Vagina (tissue), 2 donors: ENCODE results near the gene PKD1L1. TPM values are rescaled to one million over a fixed set of nuclear protein-coding genes. Genes with fewer than 3 reads are reported as not detected.
"Not testable (repeated sequence)": the region's sequence is repeated elsewhere in the genome, so short reads cannot be mapped to it uniquely, and the experiment has no call there.

Source experiments
- DNase-seq, 2 donors: peaks; one replicate each; pipeline ENCODE4 v3.0.0-alpha.2; 2017; ENCODE audit errors: extremely low spot score in 2 of 2
- H3K27ac ChIP-seq: fragments of 200-600 bp; sonication (generic); one replicate; pipeline ENCODE4 v1.5.1; 2019
- H3K27me3 ChIP-seq: fragments of 200-600 bp; sonication (generic); one replicate; pipeline ENCODE4 v1.5.1; 2019
- H3K36me3 ChIP-seq, 2 donors: fragments of 200-600 bp; sonication (generic); one replicate each; pipeline ENCODE4 v1.5.1; 2017 to 2019
- H3K4me1 ChIP-seq: fragments of 200-600 bp; sonication (generic); one replicate; pipeline ENCODE4 v1.5.1; 2019
- H3K4me3 ChIP-seq, 2 donors: fragments of 200-600 bp; sonication (generic); 1 replicate in 1 of 2; 2 replicates in 1 of 2; pipeline ENCODE4 v1.5.1; 2016 to 2019
- H3K9me3 ChIP-seq: fragments of 200-600 bp; sonication (generic); one replicate; pipeline ENCODE4 v1.5.1; 2019
- POLR2A ChIP-seq, 2 donors: fragments of 450-650 bp; IDR thresholded peaks; one replicate each; pipeline ENCODE4 v1.6.1; 2017; ENCODE audit warnings: antibody characterized with exemption in 2 of 2, mild to moderate bottlenecking in 2 of 2, moderate library complexity in 2 of 2
- POLR2AphosphoS5 ChIP-seq, 2 donors: sonication (generic); formaldehyde crosslinking; IDR thresholded peaks; one replicate each; pipeline ENCODE4 v1.9.0; 2017; ENCODE audit warnings: antibody characterized with exemption in 2 of 2, mild to moderate bottlenecking in 2 of 2, low read depth in 1 of 2; ENCODE audit not compliant: insufficient read depth in 1 of 2
- intact Hi-C: fragments of 100-400 bp; cut with DNase I; formaldehyde crosslinking; loops from one replicate; pipeline ENCODE4 v1.15.1; 2023
- total RNA-seq: library from RNA; depleted of rRNA; stranded (reverse); fragments of >200 nt; gene quantifications from one replicate; pipeline ENCODE4 v1.2.3, GENCODE V29; 2016
- TF ChIP-seq, protein P1 (sequence below), 3 experiments: fragments of 450-650 bp in 2 of 3; fragments of 200-600 bp in 1 of 3; sonication (generic) in 1 of 3; IDR thresholded peaks; one replicate each; pipeline ENCODE4 v1.5.1; 2017 to 2019; ENCODE audit warnings: antibody characterized with exemption in 3 of 3, mild to moderate bottlenecking in 2 of 3, moderate library complexity in 2 of 3

The PKD1L1 gene
- total RNA-seq, 1 donor from 2014 or later = 0.49 TPM

DNA sequence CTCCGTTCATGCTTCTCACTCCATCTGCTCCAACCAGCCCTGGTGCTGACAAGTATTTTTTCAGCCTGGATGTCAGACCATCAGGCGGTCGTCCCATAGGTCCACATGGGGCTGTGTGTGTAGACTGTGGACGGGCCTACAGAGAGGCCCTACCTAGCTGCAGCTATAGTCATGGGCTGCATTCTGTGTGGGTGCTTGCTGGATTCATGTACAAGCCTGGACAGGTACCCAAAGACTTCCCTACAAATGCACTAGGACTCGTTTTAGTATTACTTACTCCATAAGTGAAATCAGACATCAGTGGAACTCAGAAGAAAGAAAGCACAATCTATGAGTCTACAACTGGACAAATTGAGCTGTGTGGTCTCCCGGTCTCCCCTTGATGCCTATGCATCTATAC, 146.8 kb downstream of the PKD1L1 start:
- peaks cover 5% of the 10 kb centered on the region for H3K4me1 ChIP-seq
- intact Hi-C loops = no loop called here
- H3K4me3 ChIP-seq = no peak overlapping the region
- H3K27me3 ChIP-seq = no peaks in the 10 kb centered on the region
- no peak for TF ChIP-seq POLR2AphosphoS5 (IDR thresholded peaks at IDR 0.05; ENCODE audit: insufficient read depth in 1 of 2, low read depth in 1 of 2)
- no peak for TF ChIP-seq POLR2A (IDR thresholded peaks at IDR 0.05)
- TF ChIP-seq, protein P1, sequence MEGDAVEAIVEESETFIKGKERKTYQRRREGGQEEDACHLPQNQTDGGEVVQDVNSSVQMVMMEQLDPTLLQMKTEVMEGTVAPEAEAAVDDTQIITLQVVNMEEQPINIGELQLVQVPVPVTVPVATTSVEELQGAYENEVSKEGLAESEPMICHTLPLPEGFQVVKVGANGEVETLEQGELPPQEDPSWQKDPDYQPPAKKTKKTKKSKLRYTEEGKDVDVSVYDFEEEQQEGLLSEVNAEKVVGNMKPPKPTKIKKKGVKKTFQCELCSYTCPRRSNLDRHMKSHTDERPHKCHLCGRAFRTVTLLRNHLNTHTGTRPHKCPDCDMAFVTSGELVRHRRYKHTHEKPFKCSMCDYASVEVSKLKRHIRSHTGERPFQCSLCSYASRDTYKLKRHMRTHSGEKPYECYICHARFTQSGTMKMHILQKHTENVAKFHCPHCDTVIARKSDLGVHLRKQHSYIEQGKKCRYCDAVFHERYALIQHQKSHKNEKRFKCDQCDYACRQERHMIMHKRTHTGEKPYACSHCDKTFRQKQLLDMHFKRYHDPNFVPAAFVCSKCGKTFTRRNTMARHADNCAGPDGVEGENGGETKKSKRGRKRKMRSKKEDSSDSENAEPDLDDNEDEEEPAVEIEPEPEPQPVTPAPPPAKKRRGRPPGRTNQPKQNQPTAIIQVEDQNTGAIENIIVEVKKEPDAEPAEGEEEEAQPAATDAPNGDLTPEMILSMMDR (IDR thresholded peaks at IDR 0.05) = no peak
- H3K27ac ChIP-seq = no peak overlapping the region
- H3K36me3 ChIP-seq = no peaks in the 10 kb centered on the region
- DNase-seq = no peak
- H3K9me3 ChIP-seq = no peaks in the 10 kb centered on the region

DNA sequence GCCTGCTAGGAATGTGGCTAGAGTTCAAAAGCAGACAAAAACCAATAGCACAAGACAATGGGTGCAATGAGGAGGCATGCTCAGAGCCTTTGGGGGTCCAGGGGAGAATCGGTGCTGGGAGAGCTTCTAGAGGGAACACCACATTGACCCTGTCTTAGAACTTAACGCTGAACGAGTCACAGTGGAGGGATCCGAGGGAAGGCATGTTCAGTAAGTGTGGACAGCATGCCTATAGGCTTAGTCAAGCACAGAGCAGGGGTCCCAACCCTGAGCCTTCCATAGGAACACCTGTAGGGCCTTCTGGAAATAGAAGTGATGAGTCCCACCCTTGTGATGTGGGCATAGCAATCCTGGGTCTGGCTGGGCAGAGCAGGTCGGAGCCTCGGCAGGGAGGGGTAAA, 148.7 kb downstream of the PKD1L1 start:
- Histone ChIP-seq H3K27me3 (no peaks in the 10 kb centered on the region), H3K36me3 (no peaks in the 10 kb centered on the region), H3K4me1 (no peaks in the 10 kb centered on the region), H3K27ac (no peak overlapping the region), H3K9me3 (no peaks in the 10 kb centered on the region), H3K4me3 (no peak overlapping the region)
- TF ChIP-seq, protein P1 (IDR thresholded peaks at IDR 0.05) = no peak
- TF ChIP-seq POLR2A (IDR thresholded peaks at IDR 0.05) = no peak
- TF ChIP-seq POLR2AphosphoS5 (IDR thresholded peaks at IDR 0.05; ENCODE audit: insufficient read depth in 1 of 2, low read depth in 1 of 2) = no peak
- DNase-seq = no peak
- intact Hi-C loops = no loop called here

DNA sequence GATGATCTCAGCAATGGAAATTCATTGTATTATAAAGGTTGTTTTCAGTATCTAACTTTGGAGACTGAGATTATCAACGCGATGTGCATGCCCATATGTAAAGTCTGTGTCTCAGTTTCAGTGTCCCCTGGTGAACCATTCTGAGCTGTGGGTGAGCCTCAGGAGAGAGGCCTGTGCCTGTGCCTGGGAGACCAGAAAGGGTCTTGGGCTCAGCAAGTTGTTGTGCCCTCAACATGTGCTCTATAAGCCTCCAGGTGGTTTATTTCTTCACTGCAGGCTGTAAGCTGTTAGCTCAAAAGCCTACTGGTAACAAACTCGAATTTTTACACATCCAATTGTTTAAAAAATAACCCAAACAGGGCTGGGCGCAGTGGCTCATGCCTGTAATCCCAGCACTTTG, 151.9 kb downstream of the PKD1L1 start:
- no peaks in the 10 kb centered on the region for H3K4me1 ChIP-seq
- H3K27ac ChIP-seq = no peak overlapping the region
- no peaks in the 10 kb centered on the region for H3K27me3 ChIP-seq
- intact Hi-C loops = no loop called here
- DNase-seq = no peak
- H3K4me3 ChIP-seq = no peak overlapping the region
- no peaks in the 10 kb centered on the region for H3K36me3 ChIP-seq
- H3K9me3 ChIP-seq = no peaks in the 10 kb centered on the region
- TF ChIP-seq POLR2A (IDR thresholded peaks at IDR 0.05) (no peak), POLR2AphosphoS5 (IDR thresholded peaks at IDR 0.05; ENCODE audit: insufficient read depth in 1 of 2, low read depth in 1 of 2) (no peak)
- TF ChIP-seq, protein P1 (IDR thresholded peaks at IDR 0.05) = no peak

DNA sequence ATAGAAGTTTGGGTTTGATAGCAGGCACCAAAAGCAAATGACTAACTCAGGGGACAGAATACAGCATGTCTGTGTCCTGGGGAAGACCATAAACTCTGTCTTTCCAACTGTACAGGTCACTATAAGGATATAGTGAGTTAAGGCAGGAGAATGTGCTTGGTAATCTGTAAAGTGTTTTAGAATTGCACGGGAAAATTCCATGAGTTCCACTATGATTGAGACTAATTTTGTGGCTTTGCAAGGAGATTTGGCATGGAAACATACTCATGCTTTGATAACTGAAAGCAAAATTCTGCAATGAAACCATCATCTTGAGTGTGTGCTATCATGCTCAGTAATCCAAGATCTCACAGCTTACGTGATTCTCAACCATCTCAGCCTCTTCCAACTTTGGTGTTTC, 152.6 kb downstream of the PKD1L1 start:
- no peak overlapping the region for H3K27ac ChIP-seq
- no peak for DNase-seq
- no peak overlapping the region for H3K4me3 ChIP-seq
- no peak for TF ChIP-seq POLR2A (IDR thresholded peaks at IDR 0.05)
- TF ChIP-seq POLR2AphosphoS5 (IDR thresholded peaks at IDR 0.05; ENCODE audit: insufficient read depth in 1 of 2, low read depth in 1 of 2) = no peak
- H3K9me3 ChIP-seq = no peaks in the 10 kb centered on the region
- H3K4me1 ChIP-seq = no peaks in the 10 kb centered on the region
- no peaks in the 10 kb centered on the region for H3K36me3 ChIP-seq
- no peaks in the 10 kb centered on the region for H3K27me3 ChIP-seq
- intact Hi-C loops = no loop called here

DNA sequence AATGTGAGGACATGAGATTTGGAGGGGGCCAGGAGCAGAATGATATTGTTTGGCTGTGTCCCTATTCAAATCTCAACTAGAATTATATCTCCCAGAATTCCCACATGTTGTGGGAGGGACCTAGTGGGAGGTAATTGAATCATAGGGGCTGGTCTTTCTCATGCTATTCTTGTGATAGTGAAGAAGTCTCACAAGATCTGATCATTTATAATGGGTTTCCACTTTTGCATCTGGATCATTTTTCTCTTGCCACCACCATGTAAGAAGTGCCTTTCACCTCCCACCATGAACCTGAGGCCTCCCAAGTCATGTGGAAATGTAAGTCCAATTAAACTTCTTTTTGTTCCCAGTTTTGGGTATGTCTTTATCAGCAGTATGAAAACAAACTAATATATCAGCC, 153.1 kb downstream of the PKD1L1 start:
- H3K4me1 ChIP-seq, H3K4me3 ChIP-seq, intact Hi-C loops, H3K36me3 ChIP-seq, DNase-seq, H3K27ac ChIP-seq, H3K9me3 ChIP-seq, H3K27me3 ChIP-seq: not testable (repeated sequence)

DNA sequence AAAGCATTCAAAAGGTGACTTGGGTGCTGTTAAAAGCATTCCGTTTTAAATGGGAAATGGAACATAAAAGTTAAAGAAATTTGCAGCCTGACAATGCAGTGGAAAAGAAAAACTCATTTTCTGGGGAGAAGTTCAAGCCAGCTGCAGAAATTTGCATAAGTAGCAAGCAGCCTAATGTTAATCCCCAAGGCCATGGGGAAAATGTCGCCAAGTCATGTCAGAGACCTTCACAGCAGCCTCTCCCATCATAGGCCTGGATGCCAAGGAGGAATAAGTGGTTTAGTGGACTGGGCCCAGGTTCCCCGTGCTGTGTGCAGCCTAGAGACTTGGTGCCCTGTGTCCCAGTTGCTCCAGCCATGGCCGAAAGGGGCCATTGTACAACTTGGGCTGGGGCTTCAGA, 154.2 kb downstream of the PKD1L1 start:
- no peak for DNase-seq
- Histone ChIP-seq H3K27me3 (no peaks in the 10 kb centered on the region), H3K36me3 (no peaks in the 10 kb centered on the region), H3K9me3 (no peaks in the 10 kb centered on the region), H3K4me3 (no peak overlapping the region), H3K4me1 (no peaks in the 10 kb centered on the region), H3K27ac (no peak overlapping the region)
- no peak for TF ChIP-seq POLR2A (IDR thresholded peaks at IDR 0.05)
- TF ChIP-seq, protein P1 (IDR thresholded peaks at IDR 0.05) = no peak
- TF ChIP-seq POLR2AphosphoS5 (IDR thresholded peaks at IDR 0.05; ENCODE audit: insufficient read depth in 1 of 2, low read depth in 1 of 2) = no peak
- intact Hi-C loops = no loop called here

DNA sequence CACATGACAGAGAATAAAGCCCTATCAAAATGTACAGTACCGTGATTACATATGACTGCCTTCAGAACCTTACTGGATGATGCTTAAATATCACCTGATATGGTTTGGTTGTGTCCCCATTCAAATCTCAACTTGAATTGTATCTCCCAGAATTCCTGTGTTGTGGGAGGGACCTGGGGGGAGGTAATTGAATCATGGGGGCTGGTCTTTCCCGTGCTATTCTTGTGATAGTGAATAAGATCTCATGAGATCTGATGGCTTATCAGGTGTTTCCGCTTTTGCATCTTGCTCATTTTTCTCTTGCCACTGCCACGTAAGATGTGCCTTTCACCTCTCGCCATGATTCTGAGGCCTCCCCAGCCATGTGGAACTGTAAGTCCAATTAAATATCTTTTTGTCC, 155.1 kb downstream of the PKD1L1 start:
- H3K9me3 ChIP-seq, H3K27ac ChIP-seq, H3K36me3 ChIP-seq, H3K4me3 ChIP-seq, H3K27me3 ChIP-seq, H3K4me1 ChIP-seq, intact Hi-C loops, DNase-seq: not testable (repeated sequence)
